Prostate gland (tissue), 2 donors: ENCODE measurements around the gene STARD3NL.
"Not testable (repeated sequence)": the region's sequence is repeated elsewhere in the genome, so short reads cannot be mapped to it uniquely, and the experiment has no call there.

ENCODE experiments used
- POLR2A ChIP-seq: fragments of 450-650 bp; IDR thresholded peaks from one replicate; pipeline ENCODE4 v1.6.1; 2016; ENCODE audit warnings: antibody characterized with exemption, mild to moderate bottlenecking
- TF ChIP-seq, protein P1 (sequence below), 4 experiments: fragments of 200-600 bp in 2 of 4; fragments of 450-650 bp in 2 of 4; sonication (generic) in 2 of 4; IDR thresholded peaks; 1 replicate in 3 of 4; 2 replicates in 1 of 4; pipeline ENCODE4 v1.5.1; 2016 to 2019; ENCODE audit warnings: antibody characterized with exemption in 4 of 4, mild to moderate bottlenecking in 2 of 4, moderate library complexity in 2 of 4

DNA sequence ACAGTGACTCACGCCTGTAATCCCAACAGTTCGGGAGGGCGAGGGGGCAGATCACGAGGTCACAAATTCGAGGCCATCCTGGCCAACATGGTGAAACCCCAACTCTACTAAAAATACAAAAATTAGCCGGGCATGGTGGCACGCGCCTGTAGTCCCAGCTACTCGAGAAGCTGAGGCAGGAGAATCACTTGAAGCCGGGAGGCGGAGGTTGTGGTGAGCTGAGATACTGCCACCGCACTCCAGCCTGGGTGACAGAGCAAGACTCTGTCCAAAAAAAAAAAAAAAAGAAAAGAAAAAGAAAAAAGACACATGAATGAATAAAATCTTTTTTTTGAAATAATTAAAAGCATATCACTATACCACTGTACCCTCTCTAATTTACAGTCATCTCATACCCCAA is 83.6 kb downstream of the STARD3NL start:
- TF ChIP-seq, protein P1, sequence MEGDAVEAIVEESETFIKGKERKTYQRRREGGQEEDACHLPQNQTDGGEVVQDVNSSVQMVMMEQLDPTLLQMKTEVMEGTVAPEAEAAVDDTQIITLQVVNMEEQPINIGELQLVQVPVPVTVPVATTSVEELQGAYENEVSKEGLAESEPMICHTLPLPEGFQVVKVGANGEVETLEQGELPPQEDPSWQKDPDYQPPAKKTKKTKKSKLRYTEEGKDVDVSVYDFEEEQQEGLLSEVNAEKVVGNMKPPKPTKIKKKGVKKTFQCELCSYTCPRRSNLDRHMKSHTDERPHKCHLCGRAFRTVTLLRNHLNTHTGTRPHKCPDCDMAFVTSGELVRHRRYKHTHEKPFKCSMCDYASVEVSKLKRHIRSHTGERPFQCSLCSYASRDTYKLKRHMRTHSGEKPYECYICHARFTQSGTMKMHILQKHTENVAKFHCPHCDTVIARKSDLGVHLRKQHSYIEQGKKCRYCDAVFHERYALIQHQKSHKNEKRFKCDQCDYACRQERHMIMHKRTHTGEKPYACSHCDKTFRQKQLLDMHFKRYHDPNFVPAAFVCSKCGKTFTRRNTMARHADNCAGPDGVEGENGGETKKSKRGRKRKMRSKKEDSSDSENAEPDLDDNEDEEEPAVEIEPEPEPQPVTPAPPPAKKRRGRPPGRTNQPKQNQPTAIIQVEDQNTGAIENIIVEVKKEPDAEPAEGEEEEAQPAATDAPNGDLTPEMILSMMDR (IDR thresholded peaks at IDR 0.05), result not testable (repeated sequence)
- not testable (repeated sequence) for TF ChIP-seq POLR2A
